Amygdala (tissue), 56 donors: ENCODE data around the gene PLCB1.
"Not testable (repeated sequence)": the region's sequence is repeated elsewhere in the genome, so short reads cannot be mapped to it uniquely, and the experiment has no call there.

ENCODE experiments used
- DNase-seq, 56 donors: peaks; one replicate each; lab custom pipeline; 2025; lab: John Stamatoyannopoulos, UW

PLCB1 gene

GRCh38 chr20:8131598-8132483 is at the start of gene PLCB1:
Gene PLCB1, plus strand, starts transcription at chr20:8132266. Its CDS starts 386 bp downstream, at chr20:8132652.
- DNase-seq, result peak in 55 of 56 donors; percentile 10 to 89 (median 70)

- DNase-seq, result no peak
Measured at GRCh38 chr20:8082989-8083388, 49.1 kb upstream of the PLCB1 start.

- DNase-seq, result no peak
Measured at GRCh38 chr20:8089668-8090067, 42.4 kb upstream of the PLCB1 start.

- peak in 40 of 56 donors; percentile 1 to 79 (median 12) for DNase-seq
Measured at GRCh38 chr20:8094415-8094818, 37.6 kb upstream of the PLCB1 start.

- no peak for DNase-seq
Measured at GRCh38 chr20:8094850-8095249, 37.2 kb upstream of the PLCB1 start.

- no peak for DNase-seq
Measured at GRCh38 chr20:8095648-8096572, 36.2 kb upstream of the PLCB1 start.

GRCh38 chr20:8097307-8097706 is 34.8 kb upstream of the PLCB1 start:
- DNase-seq, result no peak

GRCh38 chr20:8104252-8104651 is 27.8 kb upstream of the PLCB1 start:
- no peak for DNase-seq

GRCh38 chr20:8114612-8115011 is 17.5 kb upstream of the PLCB1 start:
- not testable (repeated sequence) for DNase-seq

- DNase-seq, result no peak
Measured at GRCh38 chr20:8115436-8115835, 16.6 kb upstream of the PLCB1 start.

GRCh38 chr20:8116067-8116811 is 15.8 kb upstream of the PLCB1 start:
- no peak for DNase-seq

GRCh38 chr20:8117636-8118035 is 14.4 kb upstream of the PLCB1 start:
- DNase-seq, result no peak

GRCh38 chr20:8118039-8118438 is 14.0 kb upstream of the PLCB1 start:
- no peak for DNase-seq

- no peak for DNase-seq
Measured at GRCh38 chr20:8118760-8119159, 13.3 kb upstream of the PLCB1 start.

GRCh38 chr20:8121666-8122065 is 10.4 kb upstream of the PLCB1 start:
- DNase-seq, result no peak

GRCh38 chr20:8124639-8125038 is 7.4 kb upstream of the PLCB1 start:
- no peak for DNase-seq

GRCh38 chr20:8126181-8126580 is 5.9 kb upstream of the PLCB1 start:
- no peak for DNase-seq

- DNase-seq, result no peak
Measured at GRCh38 chr20:8126841-8127378, 5.2 kb upstream of the PLCB1 start.

- no peak for DNase-seq
Measured at GRCh38 chr20:8127553-8128255, 4.4 kb upstream of the PLCB1 start.
